Ovary (tissue), 3 donors: ENCODE data around the gene MTURN.

Source experiments
- CTCF ChIP-seq, 3 donors: fragments of 450-650 bp in 2 of 3; fragments of 200-600 bp in 1 of 3; IDR thresholded peaks; one replicate each; pipeline versions ENCODE4 v1.5.1 to v1.8.0; 2016 to 2022; ENCODE audit warnings: antibody characterized with exemption in 3 of 3, mild to moderate bottlenecking in 1 of 3
- EP300 ChIP-seq: sonication (generic); formaldehyde crosslinking; IDR thresholded peaks from one replicate; pipeline ENCODE4 v1.6.1; 2017; ENCODE audit warnings: antibody characterized with exemption
- POLR2A ChIP-seq: fragments of 450-650 bp; IDR thresholded peaks from one replicate; pipeline ENCODE4 v1.6.1; 2017; ENCODE audit warnings: antibody characterized with exemption, mild to moderate bottlenecking, moderate library complexity
- donor health status: DM: no; HTN: no; CAD: no.

DNA sequence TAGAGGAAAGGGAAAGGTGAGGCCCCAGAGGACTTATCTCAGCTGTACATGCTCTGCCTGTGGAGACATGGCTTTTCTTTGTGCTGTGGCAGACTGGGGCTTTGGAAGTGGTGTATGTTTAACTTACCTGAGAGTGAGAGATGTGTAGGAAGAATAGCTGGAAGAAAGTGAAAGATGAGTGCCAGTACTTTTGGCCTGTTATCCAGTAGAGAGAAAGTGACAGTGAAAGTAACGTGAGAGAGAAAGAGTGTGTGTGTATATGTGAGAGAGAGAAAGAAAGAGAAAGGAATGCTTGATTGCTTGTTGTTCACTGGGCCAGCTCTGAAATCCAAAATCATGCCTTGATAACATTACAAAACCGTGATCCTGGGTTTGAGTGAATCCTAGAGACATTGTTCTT lies 25.5 kb downstream of the MTURN start:
- no peak for TF ChIP-seq EP300
- TF ChIP-seq CTCF (IDR thresholded peaks at IDR 0.05) = no peak
- TF ChIP-seq POLR2A = no peak
